Fibroblast of skin of back (primary cell): Measurements from ENCODE around the gene KCNIP1.
"Not testable (repeated sequence)": the region's sequence is repeated elsewhere in the genome, so short reads cannot be mapped to it uniquely, and the experiment has no call there.

ENCODE experiments used
- DNase-seq: peaks from one replicate; pipeline ENCODE4 v3.0.0-alpha.2; 2013

Gene KCNIP1

DNA sequence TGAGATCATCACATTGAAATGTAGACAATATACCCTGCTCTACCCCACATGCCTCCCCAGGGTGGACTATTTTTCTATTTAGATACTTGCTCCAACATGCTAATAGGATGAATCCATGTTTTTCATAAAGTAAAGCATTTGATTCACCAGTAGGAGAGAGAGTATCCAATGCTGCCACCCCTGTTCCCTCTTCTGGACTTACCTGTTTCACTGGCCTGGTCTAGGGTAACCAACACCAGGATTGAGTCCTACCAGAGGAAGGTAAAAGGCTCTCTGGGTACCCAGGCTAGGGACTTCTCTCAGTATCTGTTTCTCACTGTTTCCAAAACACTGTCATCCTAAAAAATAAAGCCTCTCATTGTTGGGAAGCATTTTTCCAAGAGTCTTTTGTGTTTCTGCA, 249.5 kb downstream of the KCNIP1 start:
- no peak for DNase-seq

DNA sequence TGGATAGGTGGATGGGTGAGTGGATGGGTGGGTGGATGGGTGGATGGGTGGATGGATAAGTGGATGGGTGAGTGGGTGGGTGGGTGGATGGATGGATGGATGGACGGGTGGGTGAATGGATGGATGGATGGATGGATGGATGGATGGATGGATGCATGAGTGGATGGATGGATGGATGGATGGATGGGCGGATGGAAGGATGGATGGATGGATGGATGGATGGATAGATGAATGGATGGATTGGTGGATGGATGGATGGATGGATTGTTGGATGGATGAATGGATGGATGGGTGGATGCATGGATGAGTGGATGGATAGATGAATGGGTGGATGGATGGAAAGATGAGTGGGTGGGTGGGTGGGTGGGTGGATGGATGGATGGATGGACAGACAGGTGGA, 250.7 kb downstream of the KCNIP1 start:
- DNase-seq = not testable (repeated sequence)

- DNase-seq = peak; percentile 11
Measured at GRCh38 chr5:170755679-170756456, 252.0 kb downstream of the KCNIP1 start.

DNA sequence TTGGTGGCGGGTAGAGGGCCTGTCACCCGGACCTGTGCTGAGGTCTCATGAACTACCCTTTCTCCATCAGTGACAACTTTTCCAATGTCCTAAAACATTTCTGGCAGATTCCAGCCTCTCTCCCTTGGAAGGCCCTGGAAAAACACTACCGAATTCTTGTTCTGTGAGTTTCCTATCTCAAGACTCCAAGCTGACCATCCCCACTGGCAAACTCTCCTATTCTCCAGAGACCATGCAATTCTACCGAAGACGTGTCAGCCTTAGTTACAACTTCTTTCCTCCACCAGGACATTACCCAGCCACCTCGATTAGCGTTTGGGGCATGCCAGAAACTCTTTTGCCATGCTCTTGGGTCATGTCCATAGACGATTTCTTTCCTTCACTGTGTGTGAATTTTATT, 252.9 kb downstream of the KCNIP1 start:
- DNase-seq = peak; percentile 53

GRCh38 chr5:170757182-170757601, 253.4 kb downstream of the KCNIP1 start:
- peak; percentile 80 for DNase-seq

DNA sequence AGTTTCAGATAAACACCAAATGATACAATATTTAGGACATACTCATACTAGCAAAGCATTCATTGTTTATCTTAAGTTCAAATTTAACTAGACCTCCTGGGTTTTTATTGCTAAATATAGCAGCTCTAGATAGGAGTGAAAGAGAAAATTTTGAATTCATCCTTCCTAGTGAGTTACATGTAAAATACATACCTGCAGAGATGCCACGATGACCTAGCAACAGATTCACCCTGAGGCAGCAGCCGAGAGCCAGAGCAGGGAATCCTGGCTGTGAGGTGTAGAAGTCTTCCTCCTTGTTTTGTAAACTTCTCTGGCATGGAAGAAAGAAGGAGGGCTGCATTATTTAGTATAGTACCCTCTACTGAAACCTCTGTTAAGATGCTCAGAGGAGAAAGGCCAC, 253.8 kb downstream of the KCNIP1 start:
- no peak for DNase-seq

DNA sequence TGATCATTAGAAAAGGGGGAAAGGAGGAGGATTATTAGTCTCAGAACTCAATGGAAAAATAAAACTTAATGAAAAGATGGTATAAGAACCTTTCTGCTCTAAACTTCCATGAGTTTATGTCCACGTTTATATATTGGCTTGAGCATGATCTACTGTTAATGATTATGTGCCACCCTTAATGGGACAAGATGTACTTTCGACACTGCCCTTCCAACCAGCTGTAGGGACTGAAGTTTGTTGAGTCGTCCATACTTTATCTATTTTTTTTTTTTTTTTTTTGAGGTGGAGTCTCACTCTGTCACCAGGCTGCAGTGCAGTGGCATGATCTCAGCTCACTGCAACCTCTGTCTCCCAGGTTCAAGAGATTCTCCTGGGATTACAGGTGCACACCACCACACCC, 254.7 kb downstream of the KCNIP1 start:
- no peak for DNase-seq

GRCh38 chr5:170760113-170760512, 256.3 kb downstream of the KCNIP1 start:
- DNase-seq = no peak

GRCh38 chr5:170761048-170761707, 257.4 kb downstream of the KCNIP1 start:
- no peak for DNase-seq

GRCh38 chr5:170761708-170762066, 257.9 kb downstream of the KCNIP1 start:
- no peak for DNase-seq

DNA sequence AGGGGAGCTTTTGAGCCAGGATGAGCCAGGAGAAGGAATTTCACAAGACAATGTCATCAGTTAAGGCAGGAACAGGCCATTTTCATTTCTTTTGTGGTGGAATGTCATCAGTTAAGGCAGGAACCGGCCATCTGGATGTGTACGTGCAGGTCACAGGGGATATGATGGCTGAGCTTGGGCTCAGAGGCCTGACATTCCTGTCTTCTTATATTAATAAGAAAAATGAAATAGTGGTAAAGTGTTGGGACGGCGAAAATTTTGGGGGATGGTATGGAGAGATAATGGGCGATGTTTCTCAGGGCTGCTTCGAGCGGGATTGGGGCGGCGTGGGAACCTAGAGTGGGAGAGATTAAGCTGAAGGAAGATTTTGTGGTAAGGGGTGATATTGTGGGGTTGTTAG, 258.5 kb downstream of the KCNIP1 start:
- DNase-seq = not testable (repeated sequence)

DNA sequence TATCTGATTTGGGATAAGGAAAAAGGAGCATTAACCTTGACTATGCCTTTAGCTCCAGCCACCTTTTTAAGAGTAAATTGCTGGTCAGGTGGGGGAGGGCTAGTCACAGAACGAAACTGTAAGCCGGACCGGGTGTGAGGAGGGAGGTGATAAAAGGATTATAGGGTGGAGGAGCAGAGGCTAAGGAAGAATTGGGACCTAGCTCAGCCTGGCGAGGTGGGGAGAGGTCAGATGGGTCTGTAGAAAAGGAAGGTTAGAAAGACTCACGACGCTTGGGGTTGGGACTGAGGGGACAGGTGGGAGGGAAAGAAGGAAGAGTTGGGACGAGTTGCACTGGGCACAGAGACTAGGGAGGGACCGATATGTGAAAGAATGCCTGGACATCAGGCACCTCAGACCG, 262.0 kb downstream of the KCNIP1 start:
- DNase-seq = not testable (repeated sequence)

- no peak for DNase-seq
Measured at GRCh38 chr5:170769246-170769645, 265.4 kb downstream of the KCNIP1 start.

DNA sequence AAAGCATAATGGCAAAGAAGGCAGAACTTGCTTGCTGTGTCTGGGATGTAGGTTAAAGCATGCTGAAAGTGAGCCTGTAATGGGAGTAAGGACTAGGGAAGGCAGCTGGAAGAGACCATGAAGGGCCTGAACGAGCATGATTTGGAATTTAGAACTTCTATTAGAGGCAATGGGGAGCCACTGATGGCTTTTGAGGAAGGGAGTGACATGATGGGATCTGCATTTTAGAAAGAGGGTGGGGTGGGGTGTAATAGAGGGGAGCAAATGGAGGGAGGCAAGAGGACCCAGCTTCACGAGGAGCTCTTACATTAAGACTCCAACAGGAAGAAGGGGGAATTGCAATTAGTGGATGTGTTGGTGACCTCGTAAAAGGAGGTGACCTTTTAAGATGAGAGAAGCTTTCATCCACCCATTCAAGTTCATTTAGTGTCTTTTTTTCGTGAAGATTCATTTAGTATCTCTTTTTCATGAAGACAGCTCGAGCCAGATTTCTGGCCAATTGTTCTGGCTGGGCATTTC, 266.1 kb downstream of the KCNIP1 start:
- DNase-seq = no peak

DNA sequence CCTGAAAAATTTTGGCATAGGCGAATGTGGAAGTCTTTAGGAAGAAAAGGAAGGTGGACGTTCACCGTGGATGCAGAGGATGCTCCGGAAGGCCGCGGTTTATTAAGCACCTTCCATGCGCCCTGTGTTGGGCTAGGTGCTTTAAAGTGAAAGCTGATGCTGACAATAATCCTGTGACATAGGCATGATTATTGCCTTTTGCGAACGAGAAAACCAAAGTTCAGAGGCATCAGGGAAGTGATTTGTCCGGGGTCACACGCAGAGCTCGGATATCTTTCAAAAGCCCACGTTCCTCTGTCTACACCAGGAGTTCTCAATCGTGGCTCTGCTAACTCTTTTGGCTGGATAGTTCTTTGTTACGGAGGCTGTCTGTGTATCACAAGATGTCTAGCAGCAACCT, 267.7 kb downstream of the KCNIP1 start:
- DNase-seq = no peak

GRCh38 chr5:170773024-170773985, 269.5 kb downstream of the KCNIP1 start:
- DNase-seq = no peak

- DNase-seq = no peak
Measured at GRCh38 chr5:170774831-170775230, 271.0 kb downstream of the KCNIP1 start.

- DNase-seq = no peak
Measured at GRCh38 chr5:170781946-170782345, 278.1 kb downstream of the KCNIP1 start.

GRCh38 chr5:170782438-170782837, 278.6 kb downstream of the KCNIP1 start:
- no peak for DNase-seq

DNA sequence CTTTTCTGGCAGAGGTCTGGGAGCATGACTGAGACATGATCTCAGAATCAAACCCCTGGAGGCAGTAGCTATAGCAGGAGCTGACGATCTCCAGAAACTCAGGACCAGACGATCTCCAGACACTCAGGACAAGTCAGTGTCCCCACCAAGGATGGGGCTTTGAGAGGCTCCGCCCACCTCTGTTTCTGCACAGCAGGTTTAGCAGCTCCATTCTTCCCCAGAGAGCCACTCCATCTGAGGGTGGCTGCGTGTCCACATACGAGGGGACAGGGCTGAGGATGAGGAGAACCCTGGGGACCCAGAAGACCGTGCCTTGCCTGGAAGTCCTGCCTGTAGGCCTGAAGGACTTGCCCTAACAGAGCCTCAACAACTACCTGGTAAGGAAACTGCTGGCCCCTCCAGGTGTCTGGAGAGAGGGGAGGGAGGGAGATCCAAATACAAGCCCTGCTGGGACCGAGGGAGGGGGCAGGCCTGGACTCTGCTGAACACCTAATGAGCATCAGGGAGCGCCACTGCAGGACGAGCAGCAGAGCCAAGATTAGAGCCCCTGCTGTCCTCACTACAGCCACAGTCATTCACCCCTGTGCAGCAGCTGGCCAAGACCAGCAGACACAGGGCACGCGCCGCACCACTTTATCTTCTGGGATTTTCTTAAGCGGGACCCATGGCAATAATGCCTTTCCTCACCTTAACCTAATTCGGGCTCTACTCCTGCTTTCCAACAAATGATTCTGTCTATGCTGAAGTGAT, 279.9 kb downstream of the KCNIP1 start, which contains the start of gene GABRP:
Gene GABRP, plus strand, starts transcription at position 228 of the 750 bp plus-strand sequence. CDS start 4,891 bp downstream, outside the sequence.
- no peak for DNase-seq

DNA sequence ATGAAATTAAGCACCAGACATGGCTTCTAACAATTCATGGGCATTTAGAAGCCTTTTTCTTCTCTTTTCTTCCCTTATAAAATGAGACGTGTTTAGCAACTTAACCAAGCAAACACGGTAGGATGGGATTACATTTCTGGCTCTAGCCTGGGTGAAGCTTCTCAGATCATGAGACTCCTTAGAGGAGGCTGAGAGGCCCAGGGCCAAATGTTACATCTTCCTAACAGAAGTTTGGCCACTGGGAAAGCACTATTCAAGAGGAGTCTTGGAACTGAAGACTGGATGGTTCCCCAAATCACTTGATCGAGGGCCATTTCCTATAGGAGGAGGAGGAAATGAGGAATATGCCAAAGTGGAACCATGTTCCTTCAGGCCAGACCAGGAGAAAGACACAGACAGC, 281.6 kb downstream of the KCNIP1 start:
- DNase-seq = no peak
